Motor neuron (in vitro differentiated cells): Measurements from ENCODE around the gene PRF1. TPM values are rescaled to one million over a fixed set of nuclear protein-coding genes. Genes with fewer than 3 reads are reported as not detected.

Source experiments
- ATAC-seq, 8 experiments: fragments of 200-7000 bp; cut with Tn5 transposase; replicated peaks in 6 of 8; 2 replicates each; pipeline ENCODE4 v1.8.0; 2021; ENCODE audit warnings: mild to moderate bottlenecking in 8 of 8, moderate library complexity in 8 of 8
- H3K27ac ChIP-seq, 2 donors: fragments of 250-450 bp; sonication (Bioruptor Pico); 2 replicates each; pipeline ENCODE4 v1.9.0; 2021; ENCODE audit warnings: antibody characterized with exemption in 2 of 2, mild to moderate bottlenecking in 2 of 2, moderate library complexity in 1 of 2
- H3K4me1 ChIP-seq, 2 donors: fragments of 250-450 bp; sonication (Bioruptor Pico); replicated peaks in 1 of 2; 2 replicates each; pipeline ENCODE4 v1.6.1; 2021; ENCODE audit warnings: antibody characterized with exemption in 2 of 2, mild to moderate bottlenecking in 2 of 2, moderate library complexity in 1 of 2
- H3K4me3 ChIP-seq, 5 donors: fragments of 250-450 bp; sonication (Bioruptor Pico); 2 replicates each; pipeline ENCODE4 v1.9.0; 2021; ENCODE audit warnings: antibody characterized with exemption in 5 of 5, mild to moderate bottlenecking in 5 of 5, moderate library complexity in 4 of 5
- WGBS, 10 experiments: fragments of 450-650 bp; shearing (Covaris generic); methylation state at CpG; one replicate each; pipeline ENCODE4 v1.0.0; 2022; 5-methylcytosine and 5-hydroxymethylcytosine counted together
- in situ Hi-C, 9 experiments: fragments of 400-800 bp; cut with MboI; loops; one replicate each; pipeline ENCODE4 v1.15.0; 2021; ENCODE audit warnings: low sequenced_read_pairs in 9 of 9, low pct_unique_long_range_greater_than_20kb in 2 of 9; ENCODE audit not compliant: unreplicated experiment in 9 of 9
- total RNA-seq, 8 experiments: library from RNA; unstranded; fragments of 300-600 nt; gene quantifications; 2 replicates each; pipeline versions ENCODE4 v1.2.3 to v1.2.4, GENCODE V29; 2022

Gene PRF1
- total RNA-seq, 8 experiments from 2014 or later: 0.05 to 0.45 (median 0.42) TPM; not detected in 3

GRCh38 chr10:70597856-70598815, 4.4 kb downstream of the PRF1 start:
- 20 to 100% (median 92%) methylated on average over 1 to 11 of the region's 34 CpGs; no CpG with 5 or more reads in 1 of the 10 experiments for WGBS, 10 experiments
- H3K4me1 ChIP-seq: peaks cover 0 to 6% of the 10 kb centered on the region in 2 donors
- in situ Hi-C loops: no loop called here
- no peak overlapping the region for H3K27ac ChIP-seq
- no peak overlapping the region for H3K4me3 ChIP-seq
- ATAC-seq: no peak

DNA sequence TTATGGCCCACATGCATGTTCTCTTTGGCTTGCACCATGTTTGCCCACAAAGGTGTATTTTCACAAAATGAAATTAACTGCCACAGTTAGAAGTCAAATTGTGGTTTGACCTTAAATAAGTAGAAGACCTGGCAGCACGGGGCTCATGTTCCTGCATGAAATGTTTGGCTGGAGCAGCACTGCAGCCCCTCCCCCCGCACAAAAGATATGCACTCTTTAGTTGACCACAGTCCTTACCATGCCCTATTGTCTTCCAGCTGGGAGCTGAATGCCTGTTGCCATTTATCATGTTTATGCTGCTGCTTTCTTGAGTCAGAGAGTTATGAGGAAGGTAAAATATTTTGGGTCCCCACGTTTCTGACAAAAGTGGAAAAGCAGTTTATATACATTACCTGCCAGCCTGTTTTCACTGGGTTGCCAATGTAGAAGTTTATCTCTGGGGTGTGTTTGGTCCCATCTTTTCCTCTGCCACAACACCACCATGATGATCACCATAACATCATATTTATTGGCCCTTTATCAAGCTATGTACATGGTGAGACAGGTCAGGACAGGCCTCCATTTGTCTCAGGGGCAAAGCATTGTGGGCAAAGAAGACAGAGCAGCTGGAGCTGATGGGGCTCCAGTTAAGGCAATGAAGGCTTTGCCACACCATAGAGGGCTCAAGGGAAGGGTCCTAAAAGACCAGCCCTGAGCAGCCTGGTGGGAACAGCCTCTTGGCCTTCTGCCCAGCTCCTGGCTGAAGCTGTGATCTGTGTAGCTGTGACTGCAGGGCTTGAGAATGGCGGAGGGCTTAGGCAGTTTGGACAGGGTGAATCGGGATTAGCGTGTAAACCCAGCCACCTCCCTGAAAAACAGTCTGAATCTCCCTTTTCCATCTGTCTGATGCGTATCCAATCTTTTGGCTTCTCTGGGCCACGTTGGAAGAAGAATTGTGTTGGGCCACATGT, 5.4 kb downstream of the PRF1 start:
- Histone ChIP-seq H3K27ac (no peak overlapping the region), H3K4me3 (no peak overlapping the region), H3K4me1 (peaks cover 0 to 6% of the 10 kb centered on the region in 2 donors)
- WGBS, 10 experiments: 38 to 80% (median 69%) methylated on average over 1 to 6 of the region's 8 CpGs; no CpG with 5 or more reads in 1 of the 10 experiments
- peak in 4 of 8 experiments; percentile 29 to 44 (median 37) for ATAC-seq
- in situ Hi-C loops: no loop called here

DNA sequence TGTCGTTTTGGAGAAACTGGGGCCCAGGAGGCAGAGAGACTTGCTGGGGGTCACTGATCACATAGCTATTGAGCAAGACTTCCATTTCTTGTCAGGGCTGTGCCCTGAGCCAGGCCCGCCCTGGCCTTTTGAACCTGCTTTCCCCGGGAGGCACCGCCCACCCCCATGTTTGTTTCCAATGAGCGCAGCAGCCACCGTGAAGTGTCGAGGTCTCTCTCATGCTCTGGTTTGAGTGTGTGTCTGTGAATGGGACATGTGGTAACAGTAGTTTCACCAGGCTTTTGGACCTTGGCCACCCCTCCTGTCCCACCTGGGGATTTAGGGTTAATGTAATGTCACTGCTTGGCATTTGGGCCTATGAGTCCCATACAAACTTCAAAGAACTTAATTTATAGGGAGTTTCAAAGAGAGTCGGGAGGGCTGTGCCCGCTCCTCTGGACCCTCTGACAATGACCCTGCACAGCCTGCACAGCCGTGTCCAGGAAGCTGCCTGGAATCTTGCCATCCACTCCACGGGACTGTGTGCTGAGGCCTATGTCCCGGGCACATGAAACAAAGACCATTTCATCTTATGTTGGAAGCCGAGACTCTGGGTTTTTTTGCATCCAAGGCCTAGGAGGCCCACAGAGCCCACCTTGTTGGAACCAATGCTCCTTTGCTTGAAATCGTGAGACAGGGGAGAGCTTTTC, 6.3 kb downstream of the PRF1 start:
- ATAC-seq: peak in 1 of 8 experiments; percentile 73
- H3K4me1 ChIP-seq: peaks cover 0 to 6% of the 10 kb centered on the region in 2 donors
- no peak overlapping the region for H3K27ac ChIP-seq
- in situ Hi-C loops: no loop called here
- no peak overlapping the region for H3K4me3 ChIP-seq
- WGBS, 10 experiments: 49 to 100% (median 84%) methylated on average over 1 to 7 of the region's 14 CpGs; no CpG with 5 or more reads in 2 of the 10 experiments

GRCh38 chr10:70595566-70596016, 7.0 kb downstream of the PRF1 start:
- peaks cover 0 to 6% of the 10 kb centered on the region in 2 donors for H3K4me1 ChIP-seq
- in situ Hi-C loops: no loop called here
- 52 to 100% (median 79%) methylated on average over 1 to 4 of the region's 5 CpGs; no CpG with 5 or more reads in 3 of the 10 experiments for WGBS, 10 experiments
- no peak overlapping the region for H3K27ac ChIP-seq
- ATAC-seq: no peak
- H3K4me3 ChIP-seq: no peak overlapping the region

GRCh38 chr10:70594161-70594560, 8.4 kb downstream of the PRF1 start:
- in situ Hi-C loops: no loop called here
- 43 to 75% methylated on average over 1 to 3 of the region's 3 CpGs; no CpG with 5 or more reads in 8 of the 10 experiments for WGBS, 10 experiments
- peak in 5 of 8 experiments; percentile 31 to 76 (median 64) for ATAC-seq
- Histone ChIP-seq H3K4me1 (peaks cover 0 to 6% of the 10 kb centered on the region in 2 donors), H3K4me3 (no peak overlapping the region), H3K27ac (no peak overlapping the region)

- in situ Hi-C loops: no loop called here
- H3K4me3 ChIP-seq: no peak overlapping the region
- no peak overlapping the region for H3K27ac ChIP-seq
- H3K4me1 ChIP-seq: peaks cover 0 to 6% of the 10 kb centered on the region in 2 donors
- WGBS, 10 experiments: 20 to 100% (median 76%) methylated on average over 1 to 3 of the region's 7 CpGs; no CpG with 5 or more reads in 6 of the 10 experiments
- ATAC-seq: no peak
These were observed 9.0 kb downstream of the PRF1 start for GRCh38 chr10:70593513-70593890.

- no peak for ATAC-seq
- Histone ChIP-seq H3K27ac (no peak overlapping the region), H3K4me1 (peaks cover 0 to 6% of the 10 kb centered on the region in 2 donors), H3K4me3 (no peak overlapping the region)
- WGBS, 10 experiments: 40 to 100% (median 80%) methylated on average over 1 to 5 of the region's 16 CpGs; no CpG with 5 or more reads in 5 of the 10 experiments
- in situ Hi-C loops: no loop called here
These were observed 9.6 kb downstream of the PRF1 start for GRCh38 chr10:70592746-70593512.

DNA sequence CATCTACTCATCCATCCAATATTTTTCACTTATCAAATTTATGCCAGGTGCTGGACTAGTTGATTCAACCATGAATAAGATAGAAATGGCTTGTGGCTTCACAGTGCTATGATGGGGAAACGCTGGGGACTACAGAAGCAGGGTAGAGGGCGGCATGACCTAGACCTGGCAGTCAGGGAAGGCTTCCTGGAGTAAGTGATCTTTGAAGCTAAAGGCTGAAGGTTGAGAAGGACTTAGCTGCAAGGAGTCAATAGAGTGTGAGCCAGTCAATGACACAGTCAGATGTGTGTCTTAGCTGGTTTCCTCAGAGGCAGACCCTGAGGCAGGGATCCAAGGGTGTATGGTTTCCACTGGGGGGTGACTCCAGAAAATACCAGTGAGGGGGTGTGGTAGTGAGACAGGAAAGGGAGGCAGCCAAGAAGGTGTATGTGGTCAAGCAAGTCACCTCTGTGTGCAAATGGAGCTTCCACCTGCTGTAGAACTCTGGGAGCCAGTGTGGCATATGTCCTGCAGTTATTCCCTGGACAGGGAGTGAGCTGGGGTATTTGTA, 10.3 kb downstream of the PRF1 start:
- 8 to 100% (median 60%) methylated on average over 1 to 2 of the region's 2 CpGs; no CpG with 5 or more reads in 5 of the 10 experiments for WGBS, 10 experiments
- H3K4me3 ChIP-seq: no peak overlapping the region
- in situ Hi-C loops: no loop called here
- H3K27ac ChIP-seq: no peak overlapping the region
- H3K4me1 ChIP-seq: peaks cover 0 to 3% of the 10 kb centered on the region in 2 donors
- ATAC-seq: no peak

DNA sequence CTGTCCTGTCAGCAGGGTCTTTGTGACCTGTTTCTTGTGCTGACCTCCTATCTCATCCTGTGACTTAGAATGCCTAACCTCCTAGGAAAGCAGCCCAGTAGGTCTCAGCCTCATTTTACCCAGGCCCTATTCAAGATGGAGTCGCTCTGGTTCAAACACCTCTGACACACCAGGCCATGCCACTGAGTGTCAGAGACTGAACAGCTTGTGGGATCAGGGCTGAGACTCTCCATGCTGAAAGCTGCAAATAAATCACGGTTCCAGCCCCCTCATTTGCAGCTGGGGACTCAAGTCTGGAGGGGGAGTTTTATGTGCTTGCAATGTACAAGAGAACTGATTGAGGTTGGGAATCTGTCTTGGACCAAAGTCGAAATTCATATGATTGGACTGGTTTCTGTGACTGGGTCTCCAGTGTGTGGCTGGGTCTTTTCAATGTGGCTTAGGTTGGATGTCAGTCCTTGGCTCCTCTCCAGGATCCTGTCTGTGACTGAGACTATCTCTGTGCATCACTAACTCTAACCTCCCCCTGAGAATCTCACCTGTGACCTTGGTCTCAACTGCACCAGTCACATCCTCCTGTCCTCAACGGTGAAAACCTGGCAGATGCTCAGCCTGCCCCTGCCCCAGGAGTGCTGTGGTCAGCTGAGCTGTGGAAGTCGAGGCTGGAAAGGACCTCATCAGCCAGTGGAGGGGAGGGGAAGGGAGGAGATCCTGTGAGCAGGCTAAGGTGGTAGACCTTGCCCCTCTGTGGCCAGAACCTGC, 11.7 kb downstream of the PRF1 start:
- ATAC-seq: peak in 1 of 8 experiments; percentile 11
- H3K4me1 ChIP-seq: peaks cover 0 to 5% of the 10 kb centered on the region in 2 donors
- 46 to 100% (median 55%) methylated on average over 1 to 3 of the region's 5 CpGs; no CpG with 5 or more reads in 6 of the 10 experiments for WGBS, 10 experiments
- in situ Hi-C loops: no loop called here
- no peak overlapping the region for H3K4me3 ChIP-seq
- H3K27ac ChIP-seq: no peak overlapping the region

GRCh38 chr10:70589762-70590654, 12.5 kb downstream of the PRF1 start:
- peak in 3 of 8 experiments; percentile 66 to 84 (median 73) for ATAC-seq
- H3K4me1 ChIP-seq: peaks cover 3 to 8% of the 10 kb centered on the region in 2 donors
- in situ Hi-C loops: no loop called here
- no peak overlapping the region for H3K27ac ChIP-seq
- WGBS, 10 experiments: 20 to 100% (median 75%) methylated on average over 1 to 3 of the region's 5 CpGs; no CpG with 5 or more reads in 1 of the 10 experiments
- no peak overlapping the region for H3K4me3 ChIP-seq
